Left cardiac atrium (tissue), 4 donors: ENCODE data around the gene SENP8. TPM values are rescaled to one million over a fixed set of nuclear protein-coding genes. Genes with fewer than 3 reads are reported as not detected.
A peak's percentile ranks its signal among the peaks of the same experiment; 100 is the strongest.
"Not testable (repeated sequence)": the region's sequence is repeated elsewhere in the genome, so short reads cannot be mapped to it uniquely, and the experiment has no call there.

ENCODE experiments used
- ATAC-seq, 2 donors: fragments of 200-7000 bp; cut with Tn5 transposase; one replicate each; pipeline ENCODE4 v1.9.1; 2020; ENCODE audit warnings: mild to moderate bottlenecking in 2 of 2, moderate library complexity in 2 of 2
- DNase-seq: peaks from one replicate; pipeline ENCODE4 v3.0.0-alpha.2; 2020
- intact Hi-C, 2 donors: fragments of 100-400 bp; cut with DNase I; formaldehyde crosslinking; loops; one replicate each; pipeline versions ENCODE4 v1.14.1 to v1.15.1; 2022 to 2023
- long read RNA-seq: library from polyadenylated mRNA; unstranded; transcript quantifications from one replicate; pipeline ENCODE4 v2.0.0, GENCODE V29; 2021
- total RNA-seq, 2 donors: library from RNA; stranded (reverse); fragmentation: NEBNext Ultra II Directional; extraction: Animal tissue kit (Norgen Biotek cat#: 25700); gene quantifications; one replicate each; pipeline ENCODE4 v1.2.1, GENCODE V29; 2021
- donor health status: DM: no; HTN: yes; CAD: no.
- donor health status: DM: no; HTN: yes; CAD: no; lungs with severe emphysema.
- donor health status: DM: yes; HTN: yes; CAD: no.
- donor health status: Dilated cardiomyopathy.

The SENP8 gene
- 1 to 10 TPM; 3.6 to 4.7 TPM for total RNA-seq
- long read RNA-seq, full-length matches to known transcripts = 4 of 4 reads
- long read RNA-seq, partial matches to known transcripts = 0 of 4 reads
- long read RNA-seq, other reads (novel, unspliced or antisense) = 0 of 4 reads

GRCh38 chr15:72118017-72118978 lies at the start of gene SENP8, which contains the start of gene MYO9A:
Gene SENP8, plus strand, starts transcription at chr15:72118403. Its CDS starts 21,221 bp downstream, at chr15:72139624.
Gene MYO9A, minus strand, starts transcription at chr15:72118150. Its CDS starts 71,587 bp downstream, at chr15:72046563.
- ATAC-seq (peak; percentile 91 to 93), DNase-seq (peak; percentile 98)
- intact Hi-C loops = no loop called here

GRCh38 chr15:72068856-72069255 lies 49.3 kb upstream of the SENP8 start:
- no peak for ATAC-seq
- intact Hi-C loops = no loop called here
- DNase-seq = no peak

GRCh38 chr15:72070817-72071447 lies 47.3 kb upstream of the SENP8 start:
- ATAC-seq (no peak), DNase-seq (no peak)
- intact Hi-C loops = no loop called here

GRCh38 chr15:72071448-72071825 lies 46.8 kb upstream of the SENP8 start:
- DNase-seq, ATAC-seq, intact Hi-C loops: not testable (repeated sequence)

GRCh38 chr15:72074335-72075060 lies 43.7 kb upstream of the SENP8 start:
- ATAC-seq (no peak), DNase-seq (no peak)
- intact Hi-C loops = no loop called here

- ATAC-seq (no peak), DNase-seq (no peak)
- intact Hi-C loops = no loop called here
Measured at GRCh38 chr15:72077950-72078349, 40.3 kb upstream of the SENP8 start.

GRCh38 chr15:72078887-72079286 lies 39.3 kb upstream of the SENP8 start:
- DNase-seq = no peak
- intact Hi-C loops = no loop called here
- no peak for ATAC-seq

GRCh38 chr15:72082176-72082575 lies 36.0 kb upstream of the SENP8 start:
- intact Hi-C loops = no loop called here
- DNase-seq (no peak), ATAC-seq (no peak)

GRCh38 chr15:72086010-72086697 lies 32.0 kb upstream of the SENP8 start:
- DNase-seq (no peak), ATAC-seq (peak; percentile 65 to 78)
- intact Hi-C loops = no loop called here

GRCh38 chr15:72086920-72087648 lies 31.1 kb upstream of the SENP8 start:
- ATAC-seq (peak in 1 of 2 donors; percentile 70), DNase-seq (no peak)
- intact Hi-C loops = no loop called here

- intact Hi-C loops = no loop called here
- no peak for ATAC-seq
- DNase-seq = no peak
Measured at GRCh38 chr15:72092006-72092405, 26.2 kb upstream of the SENP8 start.

GRCh38 chr15:72092691-72093090 lies 25.5 kb upstream of the SENP8 start:
- DNase-seq (no peak), ATAC-seq (no peak)
- intact Hi-C loops = no loop called here

- intact Hi-C loops = no loop called here
Measured at GRCh38 chr15:72096796-72097195, 21.4 kb upstream of the SENP8 start.

GRCh38 chr15:72098040-72098439 lies 20.2 kb upstream of the SENP8 start:
- ATAC-seq (no peak), DNase-seq (no peak)
- intact Hi-C loops = no loop called here

More at GRCh38 chr15:72096796-72097195, 21.4 kb upstream of the SENP8 start:
- ATAC-seq (no peak), DNase-seq (no peak)

- DNase-seq (no peak), ATAC-seq (no peak)
- intact Hi-C loops = no loop called here
Measured at GRCh38 chr15:72099155-72099554, 19.0 kb upstream of the SENP8 start.

- ATAC-seq, DNase-seq, intact Hi-C loops: not testable (repeated sequence)
Measured at GRCh38 chr15:72100551-72100950, 17.7 kb upstream of the SENP8 start.

- no peak for DNase-seq
- intact Hi-C loops = no loop called here
- ATAC-seq = no peak
Measured at GRCh38 chr15:72105111-72105510, 13.1 kb upstream of the SENP8 start.

GRCh38 chr15:72106068-72106467 lies 12.1 kb upstream of the SENP8 start:
- ATAC-seq (no peak), DNase-seq (no peak)
- intact Hi-C loops = no loop called here
